Stimulated activated naive CD8-positive, alpha-beta T cell treated with anti-CD3 and anti-CD28 coated beads, Interleukin-15, Interleukin-2, amounts not matched to agents 100 ng/mL and 50 ng/mL, for 24 hours (primary cell): Measurements from ENCODE around the gene TUBGCP3.

ENCODE experiments used
- H3K27ac Mint-ChIP-seq: one replicate; pipeline ENCODE4 v1.8.0; 2021; ENCODE audit warnings: mild to moderate bottlenecking, mixed read lengths
- H3K27me3 Mint-ChIP-seq: one replicate; pipeline ENCODE4 v1.8.0; 2021; ENCODE audit warnings: mixed read lengths
- H3K36me3 Mint-ChIP-seq: one replicate; pipeline ENCODE4 v1.8.0; 2021; ENCODE audit warnings: low read depth, mixed read lengths
- H3K4me1 Mint-ChIP-seq: one replicate; pipeline ENCODE4 v1.8.0; 2021; ENCODE audit warnings: low read depth, mixed read lengths
- H3K4me3 Mint-ChIP-seq: one replicate; pipeline ENCODE4 v1.8.0; 2021; ENCODE audit warnings: mild to moderate bottlenecking, mixed read lengths
- H3K9me3 Mint-ChIP-seq: one replicate; pipeline ENCODE4 v1.8.0; 2021; ENCODE audit warnings: mixed read lengths

TUBGCP3 gene

DNA sequence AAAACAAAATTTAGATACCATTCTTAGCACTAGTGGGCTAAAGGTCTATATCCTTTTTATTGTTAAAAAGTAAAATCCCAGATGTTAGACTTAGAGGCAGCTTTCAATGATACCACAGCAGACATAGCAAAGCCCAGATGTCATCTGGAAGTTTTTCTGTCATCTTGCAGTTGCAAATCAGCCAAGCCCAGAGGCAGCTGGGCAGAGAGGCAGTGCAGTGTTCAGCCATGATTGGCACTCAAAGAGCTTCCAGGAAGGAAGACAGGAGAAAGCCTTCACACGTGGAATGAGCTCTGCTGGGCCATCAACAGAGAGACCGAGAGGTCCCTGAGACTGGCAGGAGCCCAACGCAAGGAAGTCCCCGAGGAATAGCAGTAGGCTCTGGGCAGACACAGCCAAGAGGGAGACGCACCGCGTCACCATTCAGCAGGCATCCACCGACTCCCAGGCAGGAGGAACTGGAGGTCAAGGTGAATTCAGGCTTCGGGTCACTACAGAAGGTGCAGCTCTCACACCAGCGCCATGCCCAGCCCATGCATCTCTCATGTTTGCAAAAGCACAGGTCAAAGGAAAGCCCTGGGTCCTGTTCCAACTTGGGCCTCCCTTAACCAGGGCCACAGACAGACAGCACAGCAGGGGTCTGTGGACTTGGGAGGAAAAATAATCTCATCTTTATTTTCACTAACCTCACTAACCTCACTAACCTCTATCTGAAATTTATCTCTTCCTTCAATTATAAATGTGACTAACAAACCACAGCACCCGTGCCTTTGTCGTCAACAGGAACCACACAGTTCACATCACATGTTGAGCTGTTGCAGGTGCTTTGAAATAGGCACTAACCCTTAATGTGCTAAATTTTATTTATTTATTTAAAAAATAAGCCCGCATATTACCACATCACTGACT, 54.9 kb downstream of the TUBGCP3 start:
- H3K27ac Mint-ChIP-seq = no peak overlapping the region
- H3K4me1 Mint-ChIP-seq = peaks cover 17% of the 10 kb centered on the region
- no peaks in the 10 kb centered on the region for H3K9me3 Mint-ChIP-seq
- H3K27me3 Mint-ChIP-seq = no peaks in the 10 kb centered on the region
- H3K4me3 Mint-ChIP-seq = no peak overlapping the region
- peaks cover 13% of the 10 kb centered on the region for H3K36me3 Mint-ChIP-seq

GRCh38 chr13:112531263-112531794, 56.6 kb downstream of the TUBGCP3 start:
- Mint-ChIP-seq H3K36me3 (peaks cover 3% of the 10 kb centered on the region), H3K27me3 (no peaks in the 10 kb centered on the region), H3K27ac (no peak overlapping the region), H3K4me3 (no peak overlapping the region), H3K4me1 (peaks cover 17% of the 10 kb centered on the region), H3K9me3 (no peaks in the 10 kb centered on the region)

- Mint-ChIP-seq H3K9me3 (no peaks in the 10 kb centered on the region), H3K4me3 (no peak overlapping the region), H3K27ac (no peak overlapping the region), H3K36me3 (peaks cover 3% of the 10 kb centered on the region), H3K27me3 (no peaks in the 10 kb centered on the region), H3K4me1 (peaks cover 17% of the 10 kb centered on the region)
Observed at GRCh38 chr13:112530861-112531260, 57.1 kb downstream of the TUBGCP3 start.

DNA sequence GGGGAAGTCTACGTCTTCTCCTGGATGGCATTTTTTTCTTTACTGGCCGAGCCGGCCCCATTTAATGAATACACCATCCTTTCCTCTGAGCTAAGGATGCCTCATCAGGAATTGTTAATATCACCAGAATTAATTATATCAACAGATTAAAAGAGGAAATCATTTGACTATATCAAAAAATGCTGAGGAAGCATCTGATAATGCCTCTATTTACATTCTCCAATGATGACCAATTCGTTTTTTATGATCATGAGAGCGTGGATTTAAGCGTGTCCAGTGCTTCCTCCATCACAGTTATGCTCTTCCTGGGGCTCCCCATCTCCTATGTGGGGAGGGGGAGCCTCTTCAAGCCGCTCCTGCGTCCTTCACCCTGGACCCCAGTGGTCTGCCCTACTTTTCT, 58.7 kb downstream of the TUBGCP3 start:
- Mint-ChIP-seq H3K4me3 (no peak overlapping the region), H3K27me3 (no peaks in the 10 kb centered on the region), H3K9me3 (no peaks in the 10 kb centered on the region), H3K36me3 (peaks cover 3% of the 10 kb centered on the region), H3K27ac (no peak overlapping the region), H3K4me1 (peaks cover 10% of the 10 kb centered on the region)

- Mint-ChIP-seq H3K27me3 (no peaks in the 10 kb centered on the region), H3K36me3 (peaks cover 7% of the 10 kb centered on the region), H3K4me1 (no peaks in the 10 kb centered on the region), H3K9me3 (no peaks in the 10 kb centered on the region), H3K4me3 (no peak overlapping the region), H3K27ac (no peak overlapping the region)
Observed at GRCh38 chr13:112526146-112526853, 61.7 kb downstream of the TUBGCP3 start.

DNA sequence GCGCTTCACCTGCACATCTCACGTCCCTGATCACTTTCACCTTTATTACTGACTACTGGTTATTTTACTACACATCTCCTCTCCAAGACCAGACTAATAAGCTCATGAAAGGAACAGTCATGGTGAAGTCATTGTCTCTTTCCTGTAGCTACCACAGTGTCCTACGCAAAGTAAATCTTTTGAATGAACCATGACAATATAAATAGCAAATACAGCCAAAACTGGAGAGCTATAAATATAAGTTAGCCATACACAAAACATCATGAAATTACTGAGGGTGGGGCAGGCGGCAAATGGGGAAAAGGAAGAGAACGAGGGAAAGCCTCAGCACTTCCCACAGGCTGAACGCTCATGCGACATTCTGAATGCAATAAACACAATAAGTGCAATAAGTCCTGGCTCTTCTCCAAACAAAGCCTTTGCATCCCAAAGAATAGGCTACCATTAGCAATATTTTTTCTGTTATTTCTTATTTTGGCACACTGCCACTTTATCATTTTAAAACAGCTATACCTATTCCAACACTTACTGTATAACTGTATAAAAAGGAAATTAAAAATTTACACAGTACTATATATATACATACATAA, 62.5 kb downstream of the TUBGCP3 start:
- no peak overlapping the region for H3K27ac Mint-ChIP-seq
- no peak overlapping the region for H3K4me3 Mint-ChIP-seq

GRCh38 chr13:112522578-112522977, 65.4 kb downstream of the TUBGCP3 start:
- peaks cover 17% of the 10 kb centered on the region for H3K36me3 Mint-ChIP-seq
- H3K9me3 Mint-ChIP-seq = no peaks in the 10 kb centered on the region
- H3K4me1 Mint-ChIP-seq = no peaks in the 10 kb centered on the region
- no peak overlapping the region for H3K4me3 Mint-ChIP-seq
- no peaks in the 10 kb centered on the region for H3K27me3 Mint-ChIP-seq
- no peak overlapping the region for H3K27ac Mint-ChIP-seq

More for the DNA sequence above, 62.5 kb downstream of the TUBGCP3 start:
- no peaks in the 10 kb centered on the region for H3K4me1 Mint-ChIP-seq
- no peaks in the 10 kb centered on the region for H3K9me3 Mint-ChIP-seq
- no peaks in the 10 kb centered on the region for H3K27me3 Mint-ChIP-seq
- H3K36me3 Mint-ChIP-seq = peaks cover 12% of the 10 kb centered on the region

GRCh38 chr13:112521073-112521685, 66.8 kb downstream of the TUBGCP3 start:
- Mint-ChIP-seq H3K27ac (no peak overlapping the region), H3K36me3 (peaks cover 29% of the 10 kb centered on the region), H3K9me3 (no peaks in the 10 kb centered on the region)

DNA sequence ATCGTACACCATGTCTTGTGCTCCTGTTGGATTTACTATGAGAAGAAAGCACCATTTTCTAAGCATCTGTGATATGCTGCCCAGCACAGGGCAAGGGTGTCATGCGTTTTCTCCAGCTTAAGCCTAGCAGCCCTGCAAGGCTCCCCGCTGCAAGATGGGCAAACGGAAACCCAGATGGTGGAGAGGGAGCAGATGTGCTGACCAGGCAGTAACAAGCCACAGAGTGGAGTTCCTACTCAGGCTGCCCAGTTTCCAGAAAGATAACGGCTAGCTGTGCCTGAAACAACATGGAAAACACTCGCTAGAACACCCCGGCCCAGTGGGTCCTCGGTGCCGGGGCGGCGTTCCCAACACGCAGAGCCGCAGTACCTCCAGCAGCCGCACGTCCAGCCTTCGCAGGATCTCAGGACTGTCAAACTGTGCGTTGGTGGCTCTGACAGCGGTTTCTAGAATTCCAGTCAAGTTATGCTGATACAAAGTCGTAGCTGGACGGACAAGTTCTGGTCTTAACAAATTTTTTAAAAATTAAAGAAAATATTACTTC, 68.4 kb downstream of the TUBGCP3 start:
- H3K36me3 Mint-ChIP-seq = peaks cover 35% of the 10 kb centered on the region
- H3K4me3 Mint-ChIP-seq = no peak overlapping the region
- no peaks in the 10 kb centered on the region for H3K27me3 Mint-ChIP-seq
- H3K4me1 Mint-ChIP-seq = no peaks in the 10 kb centered on the region
- no peaks in the 10 kb centered on the region for H3K9me3 Mint-ChIP-seq
- H3K27ac Mint-ChIP-seq = no peak overlapping the region

More at GRCh38 chr13:112521073-112521685, 66.8 kb downstream of the TUBGCP3 start:
- no peaks in the 10 kb centered on the region for H3K4me1 Mint-ChIP-seq
- H3K4me3 Mint-ChIP-seq = no peak overlapping the region
- H3K27me3 Mint-ChIP-seq = no peaks in the 10 kb centered on the region

DNA sequence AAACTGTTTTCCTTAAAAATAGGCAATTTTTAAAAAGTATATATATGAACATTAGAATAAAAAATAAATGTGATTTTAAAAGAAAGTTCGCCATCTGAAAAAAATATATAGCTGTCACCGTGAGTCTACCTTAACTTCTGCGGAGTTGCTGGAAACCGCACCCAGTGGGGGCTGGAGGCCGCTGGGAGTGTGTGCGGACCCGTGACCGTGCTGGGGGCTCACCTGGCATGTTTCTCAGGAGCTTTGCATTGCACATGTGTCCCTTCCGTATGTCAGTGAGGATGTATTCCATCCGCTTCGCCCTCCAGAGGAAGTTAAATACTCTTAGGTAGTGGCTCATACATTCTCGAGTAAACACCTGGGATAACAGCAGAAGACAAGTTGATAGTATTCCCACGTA, 71.7 kb downstream of the TUBGCP3 start:
- H3K36me3 Mint-ChIP-seq = peaks cover 41% of the 10 kb centered on the region

DNA sequence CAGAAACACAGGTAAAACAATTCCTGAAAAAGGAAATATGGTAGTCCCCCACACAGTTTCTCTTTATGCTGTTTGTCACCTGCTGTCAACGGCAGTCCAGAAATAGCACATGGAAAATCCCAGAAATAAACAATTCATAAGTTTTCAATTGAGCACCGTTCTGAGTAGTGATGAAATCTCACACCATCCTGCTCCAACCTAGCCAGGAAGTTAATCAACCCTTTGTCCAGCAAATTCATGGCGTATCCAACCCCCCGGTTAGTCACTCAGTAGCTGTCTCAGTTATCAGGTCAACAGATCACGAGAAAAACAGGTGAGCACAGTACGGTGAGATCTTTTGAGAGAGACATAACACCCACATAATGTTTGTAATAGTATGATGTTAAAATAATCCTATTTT, 74.2 kb downstream of the TUBGCP3 start:
- Mint-ChIP-seq H3K9me3 (no peaks in the 10 kb centered on the region), H3K36me3 (peaks cover 48% of the 10 kb centered on the region), H3K27me3 (no peaks in the 10 kb centered on the region), H3K4me3 (no peak overlapping the region), H3K27ac (no peak overlapping the region), H3K4me1 (peaks cover 9% of the 10 kb centered on the region)

More for the DNA sequence above, 71.7 kb downstream of the TUBGCP3 start:
- no peaks in the 10 kb centered on the region for H3K27me3 Mint-ChIP-seq
- H3K27ac Mint-ChIP-seq = no peak overlapping the region
- peaks cover 2% of the 10 kb centered on the region for H3K4me1 Mint-ChIP-seq
- no peaks in the 10 kb centered on the region for H3K9me3 Mint-ChIP-seq
- no peak overlapping the region for H3K4me3 Mint-ChIP-seq

DNA sequence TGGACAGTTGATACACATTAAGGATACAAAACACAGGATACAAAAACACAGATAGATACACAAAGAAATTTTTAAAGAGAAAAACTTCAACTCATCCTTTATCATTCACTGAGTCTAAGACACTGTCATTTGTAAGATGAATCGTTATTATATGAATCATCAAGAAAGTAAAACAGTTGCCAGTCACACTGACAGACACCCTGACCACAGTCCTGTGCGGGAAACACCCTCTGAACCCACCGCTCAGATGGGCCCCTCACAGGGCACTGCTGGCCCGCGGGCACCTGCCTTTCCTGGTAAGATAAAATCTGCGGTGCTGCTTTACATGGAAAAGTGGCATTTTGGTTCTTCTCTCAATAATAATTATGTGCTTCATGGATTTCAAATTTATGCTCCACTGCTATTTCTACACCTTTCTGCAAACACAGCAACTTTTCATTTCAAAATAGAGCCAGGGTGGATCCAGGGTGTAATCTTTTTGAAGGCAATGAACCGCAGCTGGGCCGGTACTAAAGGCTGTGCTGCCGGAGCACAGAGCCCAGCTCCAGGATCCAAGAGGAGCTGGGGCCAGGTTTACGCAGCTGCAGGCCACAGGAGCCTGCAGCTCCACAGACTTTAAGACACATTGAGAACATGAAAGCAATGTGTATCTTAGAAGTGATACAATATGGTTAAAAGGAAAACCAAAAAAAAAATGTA, 76.8 kb downstream of the TUBGCP3 start:
- Mint-ChIP-seq H3K4me3 (no peak overlapping the region), H3K4me1 (peaks cover 9% of the 10 kb centered on the region), H3K36me3 (peaks cover 52% of the 10 kb centered on the region), H3K9me3 (no peaks in the 10 kb centered on the region), H3K27me3 (no peaks in the 10 kb centered on the region), H3K27ac (no peak overlapping the region)

GRCh38 chr13:112510002-112510780, 77.8 kb downstream of the TUBGCP3 start:
- Mint-ChIP-seq H3K27me3 (no peaks in the 10 kb centered on the region), H3K9me3 (no peaks in the 10 kb centered on the region), H3K4me3 (no peak overlapping the region), H3K36me3 (peaks cover 57% of the 10 kb centered on the region), H3K27ac (no peak overlapping the region), H3K4me1 (peaks cover 9% of the 10 kb centered on the region)
